ENCODE results near the gene ENDOV.

Gene ENDOV

GRCh38 chr17:80424261-80424660, 9.3 kb downstream of the ENDOV start:
- Histone ChIP-seq H3K36me3 (ENCODE audit: insufficient read depth, low read length) (peaks cover 4% of the 10 kb centered on the region), H3K9me3 (ENCODE audit: low read length) (no peaks in the 10 kb centered on the region), H2AFZ (ENCODE audit: low read depth, low read length) (no peak overlapping the region), H3K4me3 (ENCODE audit: low read length) (no peak overlapping the region), H3K27me3 (ENCODE audit: insufficient read depth, low read length) (no peaks in the 10 kb centered on the region), H3K4me1 (ENCODE audit: insufficient read depth, low read length) (peaks cover 3% of the 10 kb centered on the region)

GRCh38 chr17:80424878-80425765, 10.2 kb downstream of the ENDOV start:
- Histone ChIP-seq H3K36me3 (ENCODE audit: insufficient read depth, low read length) (no peaks in the 10 kb centered on the region), H3K4me3 (ENCODE audit: low read length) (no peak overlapping the region), H2AFZ (ENCODE audit: low read depth, low read length) (no peak overlapping the region)

GRCh38 chr17:80425835-80426426, 11.0 kb downstream of the ENDOV start:
- Histone ChIP-seq H3K36me3 (ENCODE audit: insufficient read depth, low read length) (no peaks in the 10 kb centered on the region), H3K4me1 (ENCODE audit: insufficient read depth, low read length) (peaks cover 3% of the 10 kb centered on the region)

More at GRCh38 chr17:80424878-80425765, 10.2 kb downstream of the ENDOV start:
- Histone ChIP-seq H3K4me1 (ENCODE audit: insufficient read depth, low read length) (peaks cover 3% of the 10 kb centered on the region), H3K27me3 (ENCODE audit: insufficient read depth, low read length) (no peaks in the 10 kb centered on the region), H3K9me3 (ENCODE audit: low read length) (no peaks in the 10 kb centered on the region)

GRCh38 chr17:80426671-80427326, 11.8 kb downstream of the ENDOV start:
- Histone ChIP-seq H3K4me1 (ENCODE audit: insufficient read depth, low read length) (peaks cover 3% of the 10 kb centered on the region), H3K4me3 (ENCODE audit: low read length) (no peak overlapping the region), H3K9me3 (ENCODE audit: low read length) (no peaks in the 10 kb centered on the region), H3K27me3 (ENCODE audit: insufficient read depth, low read length) (no peaks in the 10 kb centered on the region), H3K36me3 (ENCODE audit: insufficient read depth, low read length) (no peaks in the 10 kb centered on the region), H2AFZ (ENCODE audit: low read depth, low read length) (no peak overlapping the region)

More at GRCh38 chr17:80425835-80426426, 11.0 kb downstream of the ENDOV start:
- Histone ChIP-seq H3K27me3 (ENCODE audit: insufficient read depth, low read length) (no peaks in the 10 kb centered on the region), H3K9me3 (ENCODE audit: low read length) (no peaks in the 10 kb centered on the region), H2AFZ (ENCODE audit: low read depth, low read length) (no peak overlapping the region), H3K4me3 (ENCODE audit: low read length) (no peak overlapping the region)

GRCh38 chr17:80427366-80428282, 12.7 kb downstream of the ENDOV start:
- Histone ChIP-seq H3K27me3 (ENCODE audit: insufficient read depth, low read length) (no peaks in the 10 kb centered on the region), H3K4me1 (ENCODE audit: insufficient read depth, low read length) (peaks cover 3% of the 10 kb centered on the region), H2AFZ (ENCODE audit: low read depth, low read length) (no peak overlapping the region), H3K4me3 (ENCODE audit: low read length) (no peak overlapping the region), H3K36me3 (ENCODE audit: insufficient read depth, low read length) (no peaks in the 10 kb centered on the region), H3K9me3 (ENCODE audit: low read length) (no peaks in the 10 kb centered on the region)

GRCh38 chr17:80428363-80428762, 13.4 kb downstream of the ENDOV start:
- H3K27me3 ChIP-seq (ENCODE audit: insufficient read depth, low read length), result no peaks in the 10 kb centered on the region
- peaks cover 3% of the 10 kb centered on the region for H3K4me1 ChIP-seq (ENCODE audit: insufficient read depth, low read length)
- no peaks in the 10 kb centered on the region for H3K36me3 ChIP-seq (ENCODE audit: insufficient read depth, low read length)
- no peaks in the 10 kb centered on the region for H3K9me3 ChIP-seq (ENCODE audit: low read length)
- no peak overlapping the region for H3K4me3 ChIP-seq (ENCODE audit: low read length)
- H2AFZ ChIP-seq (ENCODE audit: low read depth, low read length), result no peak overlapping the region

GRCh38 chr17:80428796-80429195, 13.8 kb downstream of the ENDOV start:
- Histone ChIP-seq H3K4me3 (ENCODE audit: low read length) (no peak overlapping the region), H3K36me3 (ENCODE audit: insufficient read depth, low read length) (no peaks in the 10 kb centered on the region), H3K9me3 (ENCODE audit: low read length) (no peaks in the 10 kb centered on the region), H3K27me3 (ENCODE audit: insufficient read depth, low read length) (no peaks in the 10 kb centered on the region), H3K4me1 (ENCODE audit: insufficient read depth, low read length) (peaks cover 3% of the 10 kb centered on the region), H2AFZ (ENCODE audit: low read depth, low read length) (no peak overlapping the region)

- Histone ChIP-seq H3K9me3 (ENCODE audit: low read length) (no peaks in the 10 kb centered on the region), H3K4me3 (ENCODE audit: low read length) (no peak overlapping the region), H3K4me1 (ENCODE audit: insufficient read depth, low read length) (peaks cover 3% of the 10 kb centered on the region), H3K36me3 (ENCODE audit: insufficient read depth, low read length) (no peaks in the 10 kb centered on the region), H2AFZ (ENCODE audit: low read depth, low read length) (no peak overlapping the region), H3K27me3 (ENCODE audit: insufficient read depth, low read length) (no peaks in the 10 kb centered on the region)
Measured at GRCh38 chr17:80429356-80430275, 14.6 kb downstream of the ENDOV start.

GRCh38 chr17:80430446-80431245, 15.7 kb downstream of the ENDOV start:
- Histone ChIP-seq H2AFZ (ENCODE audit: low read depth, low read length) (no peak overlapping the region), H3K9me3 (ENCODE audit: low read length) (no peaks in the 10 kb centered on the region), H3K4me1 (ENCODE audit: insufficient read depth, low read length) (peaks cover 3% of the 10 kb centered on the region), H3K36me3 (ENCODE audit: insufficient read depth, low read length) (no peaks in the 10 kb centered on the region), H3K4me3 (ENCODE audit: low read length) (no peak overlapping the region), H3K27me3 (ENCODE audit: insufficient read depth, low read length) (no peaks in the 10 kb centered on the region)

GRCh38 chr17:80431246-80432195, 16.6 kb downstream of the ENDOV start:
- Histone ChIP-seq H3K4me1 (ENCODE audit: insufficient read depth, low read length) (peaks cover 3% of the 10 kb centered on the region), H3K36me3 (ENCODE audit: insufficient read depth, low read length) (no peaks in the 10 kb centered on the region), H3K4me3 (ENCODE audit: low read length) (no peak overlapping the region), H3K9me3 (ENCODE audit: low read length) (peaks cover 1% of the 10 kb centered on the region), H2AFZ (ENCODE audit: low read depth, low read length) (no peak overlapping the region), H3K27me3 (ENCODE audit: insufficient read depth, low read length) (no peaks in the 10 kb centered on the region)
